GM10847 (cell line): Measurements from ENCODE around the gene CCDC136.

Experiments
- POLR2A ChIP-seq: IDR thresholded peaks from 2 replicates; pipeline ENCODE4 v1.6.1; 2011; ENCODE audit not compliant: insufficient read length; ENCODE audit errors: extremely low read depth

CCDC136 gene

DNA sequence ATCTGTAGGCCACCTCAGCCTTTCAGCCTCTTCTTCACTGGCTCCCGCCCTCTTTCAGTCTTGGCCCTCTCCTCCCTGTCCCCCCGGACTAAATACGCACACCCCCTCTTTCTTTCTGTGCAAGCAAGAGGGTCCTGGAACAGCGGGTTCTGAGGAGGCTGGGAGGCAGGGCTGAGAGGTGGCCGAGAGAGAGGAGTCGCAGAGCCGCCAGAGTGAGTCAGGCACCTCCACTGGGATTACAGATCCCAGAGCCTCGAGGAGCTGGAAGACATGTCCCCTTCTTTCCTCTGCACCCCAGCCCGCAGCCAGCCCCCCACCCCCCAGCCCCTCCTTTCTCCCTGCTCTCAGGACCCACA lies 182 bp downstream of the CCDC136 start:
- no peak for TF ChIP-seq POLR2A

DNA sequence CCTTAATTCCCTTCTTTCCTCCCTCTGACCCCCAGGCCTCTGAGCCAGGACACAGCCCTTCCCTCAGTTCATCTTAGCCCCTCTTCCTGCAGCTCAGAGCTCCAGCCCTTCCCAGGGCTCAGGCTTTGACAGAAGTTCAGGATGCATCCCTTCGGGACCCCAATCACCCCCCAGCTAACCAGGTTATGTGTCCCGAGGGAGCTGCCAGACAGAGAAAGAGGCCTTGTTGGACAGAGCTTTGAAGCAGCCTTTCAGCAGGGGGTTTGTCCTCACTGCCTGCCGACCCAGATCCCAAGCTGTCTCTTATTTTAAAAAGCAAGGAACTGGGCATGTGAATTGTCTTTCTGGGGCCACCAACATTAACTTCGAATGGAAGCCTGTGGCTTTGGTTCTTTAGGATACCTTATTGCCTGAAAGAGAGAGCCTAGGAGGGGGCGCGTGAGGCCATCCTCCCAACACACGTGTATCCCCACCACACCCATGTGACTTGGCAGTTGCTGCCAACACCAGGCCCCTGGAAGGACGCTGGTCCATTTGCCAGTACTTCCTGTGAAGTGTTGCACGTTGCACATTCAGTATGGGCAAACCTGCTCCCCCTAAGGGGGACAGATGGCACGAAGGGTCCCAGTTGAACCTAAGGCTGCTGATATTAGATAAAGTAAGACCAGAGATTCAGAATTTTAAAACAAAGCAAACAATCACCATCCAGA lies 858 bp downstream of the CCDC136 start:
- no peak for TF ChIP-seq POLR2A

GRCh38 chr7:128793181-128793547 lies 1.4 kb downstream of the CCDC136 start:
- TF ChIP-seq POLR2A = no peak

- no peak for TF ChIP-seq POLR2A
Measured at GRCh38 chr7:128794020-128794419, 2.3 kb downstream of the CCDC136 start.

GRCh38 chr7:128794436-128794835 lies 2.7 kb downstream of the CCDC136 start:
- no peak for TF ChIP-seq POLR2A

- no peak for TF ChIP-seq POLR2A
Measured at GRCh38 chr7:128795129-128795528, 3.4 kb downstream of the CCDC136 start.

- no peak for TF ChIP-seq POLR2A
Measured at GRCh38 chr7:128796327-128796726, 4.6 kb downstream of the CCDC136 start.

DNA sequence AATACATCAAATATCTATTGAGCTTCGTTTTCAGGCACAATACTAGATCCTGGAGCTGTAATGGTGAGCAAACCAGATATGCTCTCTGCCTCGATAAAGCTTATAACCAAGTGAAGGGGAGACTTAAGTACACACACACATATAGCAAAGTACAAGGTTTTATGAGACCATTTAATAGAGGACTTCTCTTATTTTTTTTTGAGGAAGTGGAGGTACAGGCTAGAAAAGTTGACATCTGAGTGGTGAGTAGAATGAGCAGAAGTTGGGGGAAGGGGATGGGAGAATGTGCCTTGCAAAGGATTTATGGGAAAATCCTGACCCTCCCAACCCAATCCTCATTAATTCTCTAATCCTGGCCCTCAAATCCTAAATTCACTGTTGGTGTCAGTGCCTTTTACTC lies 7.7 kb downstream of the CCDC136 start:
- no peak for TF ChIP-seq POLR2A

- TF ChIP-seq POLR2A = no peak
Measured at GRCh38 chr7:128800567-128800966, 8.8 kb downstream of the CCDC136 start.

- no peak for TF ChIP-seq POLR2A
Measured at GRCh38 chr7:128801003-128801402, 9.2 kb downstream of the CCDC136 start.

- TF ChIP-seq POLR2A = no peak
Measured at GRCh38 chr7:128801667-128802418, 10.1 kb downstream of the CCDC136 start.

GRCh38 chr7:128804484-128804883 lies 12.7 kb downstream of the CCDC136 start:
- no peak for TF ChIP-seq POLR2A

DNA sequence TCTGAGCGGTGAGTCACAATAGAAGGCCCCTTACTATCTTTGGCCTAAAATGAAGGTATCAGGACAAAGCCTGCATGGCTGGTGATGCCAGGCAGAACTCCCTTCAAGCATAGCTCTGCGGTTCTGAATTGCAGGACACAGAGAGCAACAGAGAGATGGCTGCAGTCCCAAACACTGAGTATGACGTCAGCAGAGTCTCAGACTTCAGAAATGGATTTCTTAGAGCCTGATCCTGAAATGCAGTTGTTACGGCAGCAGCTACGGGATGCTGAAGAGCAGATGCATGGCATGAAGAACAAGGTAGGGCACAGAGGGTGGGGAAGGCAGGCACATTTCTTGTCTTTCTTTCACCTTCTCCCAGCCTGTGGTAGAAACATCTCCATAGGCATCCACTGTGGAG lies 13.5 kb downstream of the CCDC136 start:
- no peak for TF ChIP-seq POLR2A

DNA sequence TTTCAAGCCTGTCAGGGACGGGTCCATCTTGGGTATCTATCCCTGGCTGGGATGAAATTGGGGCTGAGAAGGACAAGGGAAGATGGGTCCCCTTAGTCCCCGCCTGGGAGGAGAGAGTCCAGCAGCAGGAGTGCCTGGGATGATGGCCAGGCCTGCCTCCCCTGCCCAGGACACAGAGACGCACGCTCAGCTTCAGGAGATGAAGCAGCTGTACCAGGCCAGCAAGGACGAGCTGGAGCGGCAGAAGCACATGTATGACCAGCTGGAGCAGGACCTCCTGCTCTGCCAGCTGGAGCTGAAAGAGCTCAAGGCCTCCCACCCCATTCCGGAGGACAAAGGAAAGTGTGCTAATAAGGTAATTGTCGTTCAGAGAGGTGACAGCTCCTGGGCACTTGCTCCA lies 15.4 kb downstream of the CCDC136 start:
- TF ChIP-seq POLR2A = no peak

GRCh38 chr7:128809363-128809762 lies 17.6 kb downstream of the CCDC136 start:
- no peak for TF ChIP-seq POLR2A

GRCh38 chr7:128810473-128810872 lies 18.7 kb downstream of the CCDC136 start:
- TF ChIP-seq POLR2A = no peak

GRCh38 chr7:128810997-128811396 lies 19.2 kb downstream of the CCDC136 start:
- TF ChIP-seq POLR2A = no peak
